Head of caudate nucleus (tissue), 42 donors: ENCODE measurements around the gene CCDC85B.

Source experiments
- DNase-seq, 42 donors: peaks; one replicate each; pipeline versions ENCODE4 v3.0.0 to v3.0.0-alpha.2; 2020 to 2021; ENCODE audit warnings: mixed read lengths in 7 of 42
- intact Hi-C: fragments of 100-400 bp; cut with DNase I; formaldehyde crosslinking; loops from one replicate; pipeline ENCODE4 v1.15.0; 2022

CCDC85B gene

GRCh38 chr11:65894034-65894591, 3.6 kb downstream of the CCDC85B start:
- DNase-seq, result peak in 6 of 42 donors; percentile 25 to 58 (median 46)
- intact Hi-C loops, result loop anchor here (5.0 kb wide), 1 partner anchor 37 kb away; the partner anchor contains the start of gene CFL1

- intact Hi-C loops, result no loop called here
- no peak for DNase-seq
These were observed 5.1 kb downstream of the CCDC85B start for GRCh38 chr11:65895482-65895981.

GRCh38 chr11:65896034-65896999, 5.8 kb downstream of the CCDC85B start:
- intact Hi-C loops, result no loop called here
- no peak for DNase-seq

GRCh38 chr11:65897020-65897471, 6.6 kb downstream of the CCDC85B start:
- DNase-seq, result no peak
- intact Hi-C loops, result no loop called here

GRCh38 chr11:65898656-65899355, 8.3 kb downstream of the CCDC85B start:
- intact Hi-C loops, result no loop called here
- no peak for DNase-seq

- intact Hi-C loops, result no loop called here
- peak in 1 of 42 donors; percentile 55 for DNase-seq
These were observed 9.1 kb downstream of the CCDC85B start for GRCh38 chr11:65899356-65900124.

- intact Hi-C loops, result no loop called here
- peak in 41 of 42 donors; percentile 59 to 91 (median 78) for DNase-seq
These were observed 9.8 kb downstream of the CCDC85B start, which contains the start of gene FOSL1 for GRCh38 chr11:65900125-65900898. Gene FOSL1 (minus strand): TSS chr11:65900388. CDS start chr11:65900339, 49 bp downstream.

GRCh38 chr11:65900899-65901180, 10.4 kb downstream of the CCDC85B start:
- intact Hi-C loops, result no loop called here
- no peak for DNase-seq

- no peak for DNase-seq
- intact Hi-C loops, result no loop called here
These were observed 12.6 kb downstream of the CCDC85B start for GRCh38 chr11:65903068-65903481.

- intact Hi-C loops, result no loop called here
- no peak for DNase-seq
These were observed 13.2 kb downstream of the CCDC85B start for GRCh38 chr11:65903715-65904114.

GRCh38 chr11:65906602-65907001, 16.1 kb downstream of the CCDC85B start:
- no peak for DNase-seq
- intact Hi-C loops, result no loop called here

GRCh38 chr11:65907878-65908277, 17.4 kb downstream of the CCDC85B start:
- no peak for DNase-seq

GRCh38 chr11:65911682-65912568, 21.5 kb downstream of the CCDC85B start:
- intact Hi-C loops, result no loop called here
- no peak for DNase-seq

More at GRCh38 chr11:65907878-65908277, 17.4 kb downstream of the CCDC85B start:
- intact Hi-C loops, result no loop called here

GRCh38 chr11:65912845-65913244, 22.4 kb downstream of the CCDC85B start:
- DNase-seq, result no peak
- intact Hi-C loops, result no loop called here

GRCh38 chr11:65915101-65915820, 24.8 kb downstream of the CCDC85B start:
- DNase-seq, result no peak
- intact Hi-C loops, result loop anchor here (5.0 kb wide), 2 partner anchors 33 to 47 kb away; partner anchors contain the start of gene SART1

GRCh38 chr11:65915821-65916251, 25.4 kb downstream of the CCDC85B start:
- peak in 41 of 42 donors; percentile 33 to 92 (median 63) for DNase-seq
- intact Hi-C loops, result loop anchor here (5.0 kb wide), 2 partner anchors 34 to 46 kb away; partner anchors contain the start of gene SART1
